Ishikawa (cell line): ENCODE results near the gene AGPAT3.

Source experiments
- FOXM1 ChIP-seq: IDR thresholded peaks from 2 replicates; pipeline ENCODE4 v1.6.1; 2012; ENCODE audit warnings: low read depth, borderline replicate concordance
- RAD21 ChIP-seq: IDR thresholded peaks from 2 replicates; pipeline ENCODE4 v1.6.1; 2012; ENCODE audit warnings: low read depth
- TAF1 ChIP-seq: IDR thresholded peaks from 2 replicates; pipeline ENCODE4 v1.6.1; 2012; ENCODE audit warnings: low read depth, mild to moderate bottlenecking
- YY1 ChIP-seq: IDR thresholded peaks from 2 replicates; pipeline ENCODE4 v1.6.1; 2012; ENCODE audit warnings: low read depth
- TF ChIP-seq, protein P1 (sequence below): IDR thresholded peaks from 2 replicates; pipeline ENCODE4 v1.6.1; 2012
- TF ChIP-seq, protein P2 (sequence below): IDR thresholded peaks from 2 replicates; pipeline ENCODE4 v1.6.1; 2012

DNA sequence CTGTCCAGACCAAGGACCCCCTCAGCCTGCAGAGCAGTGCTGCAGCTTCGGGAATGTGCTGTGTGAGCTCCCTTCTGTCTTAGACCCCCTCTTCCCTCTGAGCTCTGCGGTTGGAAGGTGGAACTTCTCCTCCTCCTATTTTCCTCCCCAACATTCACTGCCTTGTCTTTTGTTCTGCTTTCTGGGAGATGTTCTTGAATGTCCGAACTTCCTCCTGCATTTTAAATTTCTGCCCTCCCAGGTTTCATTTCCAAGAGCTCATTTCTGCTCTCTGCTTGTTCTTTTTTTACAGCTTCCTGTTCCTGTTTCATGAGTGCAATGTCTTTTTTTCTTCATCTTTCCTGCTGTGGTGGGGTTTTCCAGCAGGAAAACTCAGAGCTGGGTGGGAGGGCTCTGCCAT is 46.3 kb upstream of the AGPAT3 start:
- TF ChIP-seq, protein P1, sequence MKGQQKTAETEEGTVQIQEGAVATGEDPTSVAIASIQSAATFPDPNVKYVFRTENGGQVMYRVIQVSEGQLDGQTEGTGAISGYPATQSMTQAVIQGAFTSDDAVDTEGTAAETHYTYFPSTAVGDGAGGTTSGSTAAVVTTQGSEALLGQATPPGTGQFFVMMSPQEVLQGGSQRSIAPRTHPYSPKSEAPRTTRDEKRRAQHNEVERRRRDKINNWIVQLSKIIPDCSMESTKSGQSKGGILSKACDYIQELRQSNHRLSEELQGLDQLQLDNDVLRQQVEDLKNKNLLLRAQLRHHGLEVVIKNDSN: no peak
- TF ChIP-seq RAD21 (no peak), YY1 (no peak), FOXM1 (no peak), TAF1 (no peak)
- TF ChIP-seq, protein P2, sequence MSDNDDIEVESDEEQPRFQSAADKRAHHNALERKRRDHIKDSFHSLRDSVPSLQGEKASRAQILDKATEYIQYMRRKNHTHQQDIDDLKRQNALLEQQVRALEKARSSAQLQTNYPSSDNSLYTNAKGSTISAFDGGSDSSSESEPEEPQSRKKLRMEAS: no peak
